Measurements from ENCODE around the gene SLF2.
A peak's percentile ranks its signal among the peaks of the same experiment; 100 is the strongest.
"Not testable (repeated sequence)": the region's sequence is repeated elsewhere in the genome, so short reads cannot be mapped to it uniquely, and the experiment has no call there.

SLF2 gene

DNA sequence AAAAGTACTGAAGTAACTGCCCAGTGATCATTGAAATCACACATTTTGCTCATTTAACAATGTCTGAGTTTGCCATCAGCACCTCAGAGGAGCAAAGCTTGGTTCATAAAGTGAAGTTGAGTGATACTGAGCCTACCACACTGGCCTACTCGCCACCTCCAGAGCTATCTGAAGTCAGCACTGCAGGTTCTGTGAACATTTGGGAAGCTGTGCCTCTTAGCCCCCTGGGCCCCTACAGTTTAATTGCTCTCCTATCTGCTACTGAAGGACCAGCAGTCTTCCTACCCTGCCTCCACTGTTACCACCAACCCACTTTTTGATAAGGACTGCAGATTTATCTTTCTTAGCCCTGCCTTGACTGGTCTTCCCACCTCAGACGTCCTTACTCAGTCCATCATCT, 54.6 kb downstream of the SLF2 start:
- no peak for DNase-seq

DNA sequence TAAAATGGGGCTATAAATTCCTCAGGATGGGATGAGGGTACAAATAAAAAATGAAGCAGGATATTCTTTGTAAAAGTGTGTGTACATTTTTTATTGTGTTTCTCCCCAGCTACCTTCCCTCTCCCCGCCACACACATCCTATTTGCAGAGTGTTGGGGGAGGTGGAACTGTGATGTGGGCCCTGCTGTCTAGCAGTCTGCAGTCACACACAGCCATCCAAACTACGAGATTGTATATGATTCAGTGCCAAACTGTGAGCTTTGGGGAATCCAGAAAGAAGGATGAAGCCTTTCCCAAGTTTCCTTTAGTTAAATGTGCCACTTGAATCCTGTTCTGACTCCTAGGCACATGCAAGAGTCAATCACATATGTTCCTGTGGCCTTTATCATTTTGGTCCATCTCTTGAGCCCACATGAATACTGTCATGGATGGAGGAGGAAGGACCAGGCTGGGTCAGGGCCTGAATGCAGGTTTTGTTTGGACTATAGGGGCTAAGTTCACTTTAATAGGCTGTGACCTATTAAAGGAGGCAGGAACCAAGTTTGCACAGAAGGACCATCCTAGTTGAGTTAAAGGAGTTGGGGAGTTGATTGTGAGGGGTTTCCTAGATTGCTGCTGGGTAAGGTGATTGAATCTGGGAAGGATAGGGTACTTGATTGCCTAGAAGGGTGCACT, 55.4 kb downstream of the SLF2 start:
- DNase-seq = no peak

DNA sequence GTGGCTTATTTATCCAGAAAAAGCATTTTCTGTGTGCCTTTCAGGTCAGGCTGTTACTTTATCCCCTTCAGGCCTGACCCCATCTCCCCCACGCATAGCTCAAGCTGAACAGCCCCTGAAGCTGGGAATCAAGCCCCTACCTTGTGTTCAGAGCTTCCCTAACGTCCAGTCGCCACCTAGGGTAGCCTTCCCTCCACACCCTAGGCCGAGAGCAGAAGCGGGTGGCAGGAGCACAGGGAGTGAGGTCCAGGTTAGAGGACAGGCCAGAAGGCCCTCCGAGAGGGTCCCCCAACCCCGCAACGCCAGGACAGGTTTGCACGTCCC, 56.1 kb downstream of the SLF2 start:
- peak in 1 of 2 experiments; percentile 64 for DNase-seq

DNA sequence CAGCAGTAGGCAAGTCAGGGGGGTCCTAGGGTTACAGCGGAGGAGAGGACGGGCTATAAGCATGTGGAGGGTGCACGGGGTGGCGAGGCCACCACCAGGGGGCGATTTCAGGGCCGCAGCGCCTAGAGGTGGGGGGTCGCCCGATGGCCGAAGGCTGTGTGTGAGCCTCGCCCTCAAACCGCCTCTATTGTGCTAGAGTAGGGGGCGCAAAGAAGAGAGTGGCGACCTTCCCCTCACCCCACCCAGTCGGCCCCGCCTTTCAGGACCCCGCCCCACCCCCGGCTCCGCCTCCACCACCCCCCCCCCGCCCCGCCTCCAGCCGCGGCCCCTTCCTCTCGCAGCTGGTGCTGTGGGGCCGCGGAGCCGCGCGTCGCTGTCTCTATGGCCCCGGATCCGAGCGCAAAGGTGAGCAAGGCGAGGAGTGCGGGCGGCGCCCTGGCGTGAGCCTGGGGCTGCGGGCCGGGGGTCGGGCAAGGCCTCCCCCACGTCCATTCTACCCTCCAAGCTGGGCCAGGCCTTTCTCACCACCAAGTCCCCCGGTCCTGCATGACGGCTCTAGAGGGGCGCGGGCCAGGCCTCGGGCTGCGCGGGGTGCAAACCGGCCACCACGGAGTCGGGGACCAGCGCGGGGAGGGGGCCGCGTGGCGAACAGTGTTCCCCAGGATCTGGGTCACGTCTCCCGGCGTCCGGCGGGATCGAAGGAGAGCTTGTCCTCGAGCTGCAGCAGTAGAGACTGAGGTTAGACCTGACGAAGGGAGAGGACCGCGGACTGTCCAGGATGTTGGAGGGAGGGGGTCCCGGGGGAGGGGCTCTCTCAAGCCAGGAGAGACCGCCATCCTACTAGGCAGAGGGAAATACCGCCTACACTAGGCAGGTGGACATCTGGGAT, 56.7 kb downstream of the SLF2 start, which contains the start of gene SEMA4G:
Gene SEMA4G (plus strand): TSS at position 318 of the 889 bp plus-strand sequence. CDS start 3,409 bp downstream, outside the sequence.
- peak; percentile 48 to 72 for DNase-seq

DNA sequence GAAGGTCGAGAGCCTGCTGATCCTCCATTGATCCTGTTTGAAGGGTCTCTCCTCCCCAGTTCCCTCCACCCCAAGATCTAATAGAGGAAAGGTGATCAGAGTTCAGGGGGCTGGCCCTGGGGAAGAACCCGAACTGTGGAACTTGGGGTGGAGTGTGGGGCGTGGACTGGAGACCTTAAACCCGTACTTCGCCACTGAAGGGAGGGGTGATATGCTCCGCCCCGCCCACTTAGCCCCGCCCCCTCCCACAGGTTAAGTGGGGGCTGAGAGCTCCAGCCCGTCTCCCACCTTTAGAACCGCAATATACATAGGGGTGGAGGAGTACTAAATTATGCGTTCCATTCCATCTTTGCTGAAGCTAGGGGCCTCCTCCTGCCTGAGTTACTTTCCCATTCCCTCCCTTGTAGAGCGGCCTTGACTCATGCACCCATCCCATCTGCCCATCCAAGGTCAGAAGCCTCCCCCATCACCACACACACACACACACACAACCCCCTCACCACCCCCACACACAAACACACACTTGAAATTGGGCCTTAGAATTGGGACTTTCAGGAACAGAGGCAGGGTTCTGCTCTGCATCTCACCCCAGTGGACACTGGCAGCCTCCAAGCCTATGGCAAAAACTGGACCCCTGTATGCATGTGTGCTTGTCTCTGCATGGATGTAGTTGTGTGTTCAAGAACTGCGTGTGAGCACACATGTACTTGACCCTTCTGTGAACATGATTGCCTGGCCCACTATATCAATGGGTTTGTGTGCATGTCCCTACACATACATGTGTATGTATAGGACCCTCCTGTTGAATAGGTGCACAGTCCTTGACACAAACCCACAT, 57.5 kb downstream of the SLF2 start:
- DNase-seq = no peak

DNA sequence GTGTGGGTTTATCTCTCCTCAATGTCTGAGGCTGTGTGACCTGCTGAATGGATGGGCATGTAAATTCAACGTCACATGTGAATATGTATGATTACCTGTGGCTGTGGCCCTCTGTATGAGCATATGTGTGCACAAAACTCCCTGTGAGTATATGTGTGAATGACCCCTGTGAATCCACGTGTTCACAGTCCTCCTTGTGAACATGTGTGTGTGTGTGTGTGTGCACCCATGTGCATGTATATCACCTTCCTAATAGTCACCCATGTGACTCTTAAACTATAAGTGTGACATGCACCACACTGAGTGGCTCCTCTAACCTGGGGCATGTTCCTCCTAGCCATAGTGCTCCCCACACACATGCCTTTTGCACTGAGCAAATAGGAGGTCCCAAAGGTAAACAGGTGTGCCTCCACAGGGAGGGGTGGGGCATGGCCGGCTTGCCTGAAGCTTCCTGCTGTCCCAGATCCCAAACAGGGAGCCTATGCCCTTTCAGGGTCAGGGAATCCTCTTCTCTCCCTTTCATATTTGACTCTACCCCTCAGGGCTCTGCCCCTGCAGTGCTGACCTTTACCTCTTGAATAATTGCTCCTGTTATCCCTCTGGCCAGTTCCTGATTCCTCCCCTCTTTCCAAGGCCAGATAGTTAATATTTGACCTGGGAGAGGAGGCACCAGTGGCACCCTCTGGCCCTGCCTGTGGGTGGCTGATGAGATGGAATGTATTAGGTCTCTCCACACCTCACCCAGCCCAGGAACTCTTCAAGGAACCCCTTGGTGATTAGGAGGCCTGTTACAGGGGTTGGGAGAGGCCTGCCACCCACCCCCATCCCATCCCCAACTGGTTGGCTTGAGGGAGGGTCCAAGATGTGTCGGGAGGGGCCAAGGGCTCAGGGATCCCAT, 58.4 kb downstream of the SLF2 start:
- DNase-seq = no peak

DNA sequence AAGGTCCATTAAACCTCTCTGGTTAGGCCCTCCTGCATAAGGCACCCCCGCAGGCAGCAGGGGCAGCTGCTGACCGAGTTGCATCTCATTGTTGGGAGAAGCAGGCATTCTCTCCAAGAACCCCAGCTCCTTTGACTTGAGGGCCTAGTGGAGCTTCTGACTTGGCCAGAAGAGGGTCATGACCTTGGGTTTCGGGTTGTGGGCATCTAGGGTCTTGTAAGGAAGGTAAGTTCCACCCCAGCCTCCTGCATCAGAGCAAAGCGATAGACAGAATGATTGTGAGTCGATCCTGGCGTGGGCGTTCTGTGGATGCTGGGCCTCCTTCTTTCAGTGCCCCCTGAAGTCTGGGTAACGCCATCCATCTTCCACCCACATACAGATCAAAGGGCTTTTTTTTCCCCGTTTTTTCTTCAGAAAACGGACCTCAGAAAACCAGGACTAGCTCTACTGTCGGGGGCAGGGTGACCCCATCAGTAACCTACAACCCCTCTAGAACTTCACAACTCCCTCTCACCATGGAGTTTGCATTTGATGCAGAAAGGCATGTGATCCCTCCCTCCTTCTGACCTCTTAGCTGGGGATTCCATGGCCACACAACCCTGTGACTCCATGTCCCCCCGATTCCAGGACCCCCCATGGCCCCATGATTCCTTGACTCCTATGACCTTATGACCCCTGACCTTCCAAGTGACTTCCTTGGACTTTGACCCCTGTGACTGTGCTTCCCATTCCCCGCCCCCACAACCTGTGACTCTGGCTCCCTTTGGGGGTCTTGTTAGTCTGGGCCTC, 59.5 kb downstream of the SLF2 start:
- DNase-seq = no peak

DNA sequence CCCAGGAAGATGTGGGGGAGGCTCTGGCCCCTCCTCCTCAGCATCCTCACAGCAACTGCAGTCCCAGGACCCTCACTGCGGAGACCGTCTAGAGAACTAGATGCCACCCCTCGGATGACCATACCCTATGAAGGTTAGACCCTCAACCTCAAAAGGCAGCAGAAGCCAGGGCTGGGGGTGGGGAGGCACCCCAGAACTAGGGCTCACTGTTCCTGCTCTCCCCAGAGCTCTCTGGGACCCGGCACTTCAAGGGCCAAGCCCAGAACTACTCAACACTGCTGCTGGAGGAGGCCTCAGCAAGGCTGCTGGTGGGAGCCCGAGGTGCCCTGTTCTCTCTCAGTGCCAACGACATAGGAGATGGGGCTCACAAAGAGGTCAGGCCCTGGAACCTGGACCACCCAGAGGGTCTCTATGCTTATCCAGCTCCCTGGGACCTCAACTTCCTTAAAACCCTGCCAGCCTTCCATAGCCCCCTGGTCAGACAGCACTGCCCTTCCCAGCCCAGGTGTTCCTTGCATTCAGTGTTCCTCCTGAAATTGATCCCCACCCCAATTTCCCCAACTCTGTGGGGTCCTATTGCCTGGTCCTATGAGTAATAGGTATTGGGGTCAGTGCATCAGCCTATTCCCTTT, 60.3 kb downstream of the SLF2 start:
- no peak for DNase-seq

DNA sequence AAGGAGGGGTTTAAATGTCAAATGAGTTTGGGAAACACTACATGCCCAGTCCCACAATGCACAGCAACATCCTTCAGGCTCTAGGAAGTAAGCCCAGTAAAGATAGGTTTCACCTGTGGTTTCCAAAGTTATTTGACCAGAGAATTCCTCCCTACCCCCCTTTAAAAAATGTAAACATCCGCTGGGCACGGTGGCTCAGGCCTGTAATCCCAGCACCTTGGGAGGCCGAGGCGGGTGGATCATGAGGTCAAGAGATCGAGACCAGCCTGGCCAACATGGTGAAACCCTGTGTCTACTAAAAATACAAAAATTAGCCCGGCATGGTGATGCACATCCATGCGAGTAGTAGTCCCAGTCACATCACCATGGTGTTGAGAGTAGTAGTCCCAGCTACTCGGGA, 62.6 kb downstream of the SLF2 start:
- DNase-seq = not testable (repeated sequence)

DNA sequence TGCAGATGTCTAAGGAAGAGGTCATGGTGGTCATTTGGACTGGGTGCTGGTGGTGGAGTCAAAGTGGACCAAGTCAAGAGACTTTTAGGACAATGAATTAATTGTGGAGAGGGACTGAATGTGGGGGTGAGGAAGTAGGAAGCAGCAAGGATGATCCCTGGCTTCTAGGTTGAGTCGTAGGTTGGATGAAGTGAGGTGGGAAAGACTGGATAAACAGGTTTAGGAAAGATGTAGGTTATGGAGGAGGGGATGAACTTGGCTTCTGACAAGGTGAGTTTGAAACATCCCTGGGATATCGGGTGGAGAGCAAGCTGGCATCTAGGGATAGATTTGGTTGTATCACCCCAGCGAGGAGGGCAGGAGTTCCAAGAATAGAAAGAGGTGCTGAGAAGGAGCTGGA, 64.1 kb downstream of the SLF2 start:
- no peak for DNase-seq

DNA sequence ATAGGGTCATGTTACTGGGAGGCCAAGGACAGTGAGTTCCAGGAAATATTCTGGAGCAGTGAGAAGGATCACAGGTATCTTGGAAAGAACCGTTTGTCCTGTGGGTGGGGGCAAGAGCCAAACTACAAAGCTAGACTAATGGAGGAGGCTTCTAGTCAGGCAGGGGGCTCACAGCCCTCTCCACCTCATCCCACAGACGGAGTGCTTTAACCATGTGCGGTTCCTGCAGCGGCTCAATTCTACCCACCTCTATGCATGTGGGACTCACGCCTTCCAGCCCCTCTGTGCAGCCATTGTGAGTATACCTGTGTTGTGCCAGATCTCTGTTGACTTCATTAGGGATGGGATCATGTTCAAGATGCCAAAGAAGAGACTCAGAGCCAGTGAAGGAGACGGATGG, 64.7 kb downstream of the SLF2 start:
- no peak for DNase-seq

DNA sequence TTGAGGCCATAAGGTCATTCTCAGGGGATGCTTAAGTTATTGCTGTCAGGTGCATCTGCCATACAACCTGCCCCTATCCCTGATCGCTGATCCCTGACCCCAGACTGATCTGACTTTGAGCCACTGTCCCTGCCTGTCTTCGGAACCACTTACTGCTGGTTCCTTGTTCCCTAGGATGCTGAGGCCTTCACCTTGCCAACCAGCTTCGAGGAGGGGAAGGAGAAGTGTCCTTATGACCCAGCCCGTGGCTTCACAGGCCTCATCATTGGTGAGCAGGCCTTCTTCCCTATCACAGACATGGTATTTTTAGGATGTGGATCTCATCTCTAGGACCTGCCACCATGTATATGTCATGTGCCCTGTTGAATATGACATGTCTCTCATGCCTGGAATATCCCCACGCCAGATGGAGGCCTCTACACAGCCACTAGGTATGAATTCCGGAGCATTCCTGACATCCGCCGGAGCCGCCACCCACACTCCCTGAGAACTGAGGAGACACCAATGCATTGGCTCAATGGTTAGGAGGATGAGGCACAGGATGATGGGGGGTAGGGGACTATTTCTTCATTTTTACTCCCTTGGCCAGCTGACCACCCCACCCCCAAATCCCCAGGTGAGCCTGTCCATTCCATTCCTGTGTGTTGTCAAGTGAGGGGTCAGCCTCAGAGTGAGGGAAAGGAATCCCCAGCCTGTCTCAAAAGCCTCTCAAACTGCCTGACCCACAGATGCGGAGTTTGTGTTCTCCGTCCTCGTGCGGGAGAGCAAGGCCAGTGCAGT, 65.5 kb downstream of the SLF2 start:
- DNase-seq = no peak

DNA sequence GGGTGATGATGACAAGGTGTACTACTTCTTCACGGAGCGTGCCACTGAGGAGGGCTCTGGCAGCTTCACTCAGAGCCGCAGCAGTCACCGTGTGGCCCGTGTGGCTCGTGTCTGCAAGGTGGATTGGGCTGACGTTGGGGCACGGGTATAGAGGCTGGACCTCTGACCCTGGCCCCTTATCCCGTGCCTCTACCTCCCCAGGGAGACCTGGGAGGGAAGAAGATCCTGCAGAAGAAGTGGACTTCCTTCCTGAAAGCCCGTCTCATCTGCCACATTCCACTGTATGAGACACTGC, 66.1 kb downstream of the SLF2 start:
- DNase-seq = no peak

DNA sequence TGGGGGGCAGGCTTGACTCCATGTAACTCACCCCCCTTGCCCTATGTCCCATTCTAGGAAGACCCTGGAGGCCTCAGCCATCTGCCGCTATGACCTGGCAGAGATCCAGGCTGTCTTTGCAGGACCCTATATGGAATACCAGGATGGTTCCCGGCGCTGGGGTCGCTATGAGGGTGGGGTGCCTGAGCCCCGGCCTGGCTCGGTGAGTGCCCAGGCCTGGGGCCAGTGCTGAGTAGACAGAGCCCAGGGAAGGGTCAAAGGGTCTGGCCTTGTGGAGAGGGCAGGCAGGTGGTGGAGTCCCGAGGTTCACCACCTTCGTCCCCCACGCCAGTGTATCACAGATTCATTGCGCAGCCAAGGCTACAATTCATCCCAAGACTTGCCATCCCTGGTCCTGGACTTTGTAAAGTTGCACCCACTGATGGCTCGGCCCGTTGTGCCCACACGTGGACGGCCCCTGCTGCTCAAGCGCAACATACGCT, 67.1 kb downstream of the SLF2 start:
- no peak for DNase-seq

DNA sequence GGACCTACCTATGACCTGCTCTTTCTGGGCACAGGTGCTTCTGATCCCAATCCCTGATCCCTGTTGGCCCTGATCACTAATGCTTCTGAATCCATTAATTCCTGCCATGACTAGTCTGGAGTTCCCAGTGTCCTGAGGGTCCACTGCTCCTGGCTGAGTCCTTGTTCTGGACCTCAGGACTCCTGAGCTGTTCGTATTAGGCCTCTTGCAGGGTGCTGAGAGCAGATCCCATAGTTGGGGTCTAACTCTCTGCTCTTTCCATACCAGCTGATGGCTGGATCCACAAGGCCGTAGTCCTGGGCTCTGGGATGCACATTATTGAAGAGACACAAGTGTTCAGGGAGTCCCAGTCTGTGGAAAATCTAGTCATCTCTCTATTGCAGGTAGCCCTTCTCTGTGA, 67.5 kb downstream of the SLF2 start:
- DNase-seq = no peak

DNA sequence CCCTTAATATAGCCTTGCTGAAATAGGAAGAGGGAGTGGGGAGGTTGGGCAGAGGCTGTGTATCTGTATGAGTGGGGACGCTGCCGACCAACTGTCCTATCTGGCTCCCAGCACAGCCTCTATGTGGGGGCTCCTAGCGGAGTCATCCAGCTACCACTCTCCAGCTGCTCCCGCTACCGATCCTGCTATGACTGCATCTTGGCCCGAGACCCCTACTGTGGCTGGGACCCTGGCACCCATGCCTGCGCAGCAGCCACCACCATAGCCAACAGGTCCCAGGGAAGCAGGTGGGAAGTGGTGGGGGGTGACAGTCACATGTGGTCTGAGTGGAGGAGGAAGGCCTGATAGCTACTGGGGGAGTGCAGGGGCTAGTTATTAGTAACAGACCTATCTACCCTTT, 67.9 kb downstream of the SLF2 start:
- DNase-seq = no peak

DNA sequence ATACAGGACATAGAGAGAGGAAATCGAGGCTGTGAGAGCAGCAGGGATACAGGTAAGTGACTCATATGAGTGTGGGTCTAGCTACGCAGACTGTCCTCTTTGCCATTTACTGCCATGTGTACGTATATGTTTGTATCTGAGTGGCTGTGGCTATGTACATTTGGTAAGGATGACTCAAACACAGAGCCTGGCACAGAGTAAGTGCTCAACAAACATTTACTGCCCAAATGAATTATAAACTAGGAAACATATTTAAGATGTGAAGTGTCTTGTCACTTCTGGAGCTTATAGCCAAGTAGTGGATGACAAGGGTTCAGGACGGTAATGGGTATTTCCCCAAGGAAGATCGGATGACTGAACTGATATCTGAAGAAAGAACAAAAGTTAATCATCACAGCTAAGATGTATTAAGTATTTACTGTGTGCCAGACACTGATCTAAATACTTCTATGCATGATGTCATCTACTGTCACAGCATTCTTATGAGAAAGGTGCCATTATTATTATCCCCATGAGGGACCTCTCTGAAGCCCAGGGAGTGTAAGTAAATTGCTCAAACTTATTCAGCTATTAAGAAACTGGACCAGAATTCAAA, 68.5 kb downstream of the SLF2 start:
- DNase-seq = no peak

DNA sequence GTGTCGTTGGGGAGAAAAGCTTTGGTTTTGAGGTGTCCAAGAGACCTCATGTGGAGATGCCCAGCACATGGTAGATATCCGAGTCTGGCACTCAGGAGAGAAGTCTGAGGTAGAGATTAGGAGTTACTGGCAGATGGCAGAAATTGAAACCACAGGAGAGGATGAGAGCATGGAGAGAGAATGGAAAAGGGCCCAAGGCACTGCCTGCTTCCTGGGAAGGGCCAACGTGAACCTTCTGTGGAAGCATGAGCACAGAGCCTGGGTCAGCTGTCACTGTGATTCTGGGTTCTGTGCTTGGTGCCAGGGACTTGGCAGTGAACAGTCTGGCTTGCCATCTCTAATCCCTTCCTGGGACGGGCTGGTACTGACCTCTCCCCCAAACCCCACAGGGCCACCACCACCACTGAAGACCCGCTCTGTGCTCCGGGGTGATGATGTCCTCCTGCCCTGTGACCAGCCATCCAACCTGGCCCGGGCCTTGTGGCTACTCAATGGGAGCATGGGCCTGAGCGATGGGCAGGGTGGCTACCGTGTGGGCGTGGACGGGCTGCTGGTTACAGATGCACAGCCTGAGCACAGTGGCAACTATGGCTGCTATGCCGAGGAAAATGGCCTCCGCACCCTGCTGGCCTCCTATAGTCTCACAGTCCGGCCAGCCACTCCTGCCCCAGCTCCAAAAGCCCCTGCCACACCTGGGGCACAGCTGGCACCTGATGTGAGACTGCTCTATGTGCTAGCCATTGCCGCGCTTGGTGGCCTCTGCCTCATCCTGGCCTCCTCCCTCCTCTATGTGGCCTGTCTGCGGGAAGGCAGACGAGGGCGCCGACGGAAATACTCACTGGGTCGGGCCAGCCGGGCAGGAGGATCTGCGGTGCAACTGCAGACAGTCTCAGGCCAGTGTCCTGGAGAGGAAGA, 70.4 kb downstream of the SLF2 start:
- DNase-seq = no peak
